ENCODE data around the gene DNAJB4. TPM values are rescaled to one million over a fixed set of nuclear protein-coding genes. Genes with fewer than 3 reads are reported as not detected.

The DNAJB4 gene
- total and polyA plus RNA-seq, 2 experiments from 2014 or later, result 12.4 to 12.9 TPM

- DNase-seq (ENCODE audit: low spot score), result no peak
- no peaks in the 10 kb centered on the region for H3K27me3 ChIP-seq (ENCODE audit: insufficient read depth)
- Mint-ChIP-seq H3K9me3 (no peaks in the 10 kb centered on the region), H3K27ac (peak overlapping the region; percentile 37; the same call in 1 of the 2 replicates), H3K4me3 (no peak overlapping the region; the same call in 2 of the 3 replicates), H3K4me1 (peaks cover 39% of the 10 kb centered on the region), H3K27me3 (ENCODE audit: insufficient read depth, low read depth, poor library complexity) (peaks cover 6% of the 10 kb centered on the region), H3K36me3 (ENCODE audit: low read depth) (peaks cover 4% of the 10 kb centered on the region; the same call in 2 of the 3 replicates)
- peaks cover 88% of the 10 kb centered on the region for H3K79me2 ChIP-seq (replicated peaks; ENCODE audit: insufficient read depth)
- H3F3A ChIP-seq (replicated peaks; ENCODE audit: low read depth), result no peaks in the 10 kb centered on the region
- H3K36me3 ChIP-seq (ENCODE audit: insufficient read depth), result no peaks in the 10 kb centered on the region
- no peaks in the 10 kb centered on the region for H3K9me2 ChIP-seq (ENCODE audit: insufficient read depth)
- H2AFZ ChIP-seq, result no peak overlapping the region
- H4K20me1 ChIP-seq (replicated peaks; ENCODE audit: insufficient read depth), result peaks cover 9% of the 10 kb centered on the region
- H3K4me1 ChIP-seq (ENCODE audit: insufficient read depth), result peaks cover 22% of the 10 kb centered on the region
- H3K27ac ChIP-seq (ENCODE audit: low read depth), result peak overlapping the region; percentile 47
- TF ChIP-seq ZNF331 (CRISPR knock-in tag; IDR thresholded peaks at IDR 0.05; ENCODE audit: low read depth), result no peak
- no peak for TF ChIP-seq JUNB (IDR thresholded peaks at IDR 0.05; ENCODE audit: unreplicated experiment)
- no peak for TF ChIP-seq CREB1 (CRISPR knock-in tag; IDR thresholded peaks at IDR 0.05; ENCODE audit: low read depth)
- no peak for TF ChIP-seq EZH2 (IDR thresholded peaks at IDR 0.05; ENCODE audit: low read depth, unreplicated experiment)
- no peak for TF ChIP-seq ZNF114 (CRISPR knock-in tag; IDR thresholded peaks at IDR 0.05)
- no peak for TF ChIP-seq CTCF (conservative IDR thresholded peaks at IDR 0.05; ENCODE audit: low read depth in 2 of 2)
- no peak for TF ChIP-seq STAT1 (IDR thresholded peaks at IDR 0.05; ENCODE audit: unreplicated experiment)
- no peak for TF ChIP-seq EZH2phosphoT487 (IDR thresholded peaks at IDR 0.05; ENCODE audit: unreplicated experiment)
- TF ChIP-seq, protein P1, sequence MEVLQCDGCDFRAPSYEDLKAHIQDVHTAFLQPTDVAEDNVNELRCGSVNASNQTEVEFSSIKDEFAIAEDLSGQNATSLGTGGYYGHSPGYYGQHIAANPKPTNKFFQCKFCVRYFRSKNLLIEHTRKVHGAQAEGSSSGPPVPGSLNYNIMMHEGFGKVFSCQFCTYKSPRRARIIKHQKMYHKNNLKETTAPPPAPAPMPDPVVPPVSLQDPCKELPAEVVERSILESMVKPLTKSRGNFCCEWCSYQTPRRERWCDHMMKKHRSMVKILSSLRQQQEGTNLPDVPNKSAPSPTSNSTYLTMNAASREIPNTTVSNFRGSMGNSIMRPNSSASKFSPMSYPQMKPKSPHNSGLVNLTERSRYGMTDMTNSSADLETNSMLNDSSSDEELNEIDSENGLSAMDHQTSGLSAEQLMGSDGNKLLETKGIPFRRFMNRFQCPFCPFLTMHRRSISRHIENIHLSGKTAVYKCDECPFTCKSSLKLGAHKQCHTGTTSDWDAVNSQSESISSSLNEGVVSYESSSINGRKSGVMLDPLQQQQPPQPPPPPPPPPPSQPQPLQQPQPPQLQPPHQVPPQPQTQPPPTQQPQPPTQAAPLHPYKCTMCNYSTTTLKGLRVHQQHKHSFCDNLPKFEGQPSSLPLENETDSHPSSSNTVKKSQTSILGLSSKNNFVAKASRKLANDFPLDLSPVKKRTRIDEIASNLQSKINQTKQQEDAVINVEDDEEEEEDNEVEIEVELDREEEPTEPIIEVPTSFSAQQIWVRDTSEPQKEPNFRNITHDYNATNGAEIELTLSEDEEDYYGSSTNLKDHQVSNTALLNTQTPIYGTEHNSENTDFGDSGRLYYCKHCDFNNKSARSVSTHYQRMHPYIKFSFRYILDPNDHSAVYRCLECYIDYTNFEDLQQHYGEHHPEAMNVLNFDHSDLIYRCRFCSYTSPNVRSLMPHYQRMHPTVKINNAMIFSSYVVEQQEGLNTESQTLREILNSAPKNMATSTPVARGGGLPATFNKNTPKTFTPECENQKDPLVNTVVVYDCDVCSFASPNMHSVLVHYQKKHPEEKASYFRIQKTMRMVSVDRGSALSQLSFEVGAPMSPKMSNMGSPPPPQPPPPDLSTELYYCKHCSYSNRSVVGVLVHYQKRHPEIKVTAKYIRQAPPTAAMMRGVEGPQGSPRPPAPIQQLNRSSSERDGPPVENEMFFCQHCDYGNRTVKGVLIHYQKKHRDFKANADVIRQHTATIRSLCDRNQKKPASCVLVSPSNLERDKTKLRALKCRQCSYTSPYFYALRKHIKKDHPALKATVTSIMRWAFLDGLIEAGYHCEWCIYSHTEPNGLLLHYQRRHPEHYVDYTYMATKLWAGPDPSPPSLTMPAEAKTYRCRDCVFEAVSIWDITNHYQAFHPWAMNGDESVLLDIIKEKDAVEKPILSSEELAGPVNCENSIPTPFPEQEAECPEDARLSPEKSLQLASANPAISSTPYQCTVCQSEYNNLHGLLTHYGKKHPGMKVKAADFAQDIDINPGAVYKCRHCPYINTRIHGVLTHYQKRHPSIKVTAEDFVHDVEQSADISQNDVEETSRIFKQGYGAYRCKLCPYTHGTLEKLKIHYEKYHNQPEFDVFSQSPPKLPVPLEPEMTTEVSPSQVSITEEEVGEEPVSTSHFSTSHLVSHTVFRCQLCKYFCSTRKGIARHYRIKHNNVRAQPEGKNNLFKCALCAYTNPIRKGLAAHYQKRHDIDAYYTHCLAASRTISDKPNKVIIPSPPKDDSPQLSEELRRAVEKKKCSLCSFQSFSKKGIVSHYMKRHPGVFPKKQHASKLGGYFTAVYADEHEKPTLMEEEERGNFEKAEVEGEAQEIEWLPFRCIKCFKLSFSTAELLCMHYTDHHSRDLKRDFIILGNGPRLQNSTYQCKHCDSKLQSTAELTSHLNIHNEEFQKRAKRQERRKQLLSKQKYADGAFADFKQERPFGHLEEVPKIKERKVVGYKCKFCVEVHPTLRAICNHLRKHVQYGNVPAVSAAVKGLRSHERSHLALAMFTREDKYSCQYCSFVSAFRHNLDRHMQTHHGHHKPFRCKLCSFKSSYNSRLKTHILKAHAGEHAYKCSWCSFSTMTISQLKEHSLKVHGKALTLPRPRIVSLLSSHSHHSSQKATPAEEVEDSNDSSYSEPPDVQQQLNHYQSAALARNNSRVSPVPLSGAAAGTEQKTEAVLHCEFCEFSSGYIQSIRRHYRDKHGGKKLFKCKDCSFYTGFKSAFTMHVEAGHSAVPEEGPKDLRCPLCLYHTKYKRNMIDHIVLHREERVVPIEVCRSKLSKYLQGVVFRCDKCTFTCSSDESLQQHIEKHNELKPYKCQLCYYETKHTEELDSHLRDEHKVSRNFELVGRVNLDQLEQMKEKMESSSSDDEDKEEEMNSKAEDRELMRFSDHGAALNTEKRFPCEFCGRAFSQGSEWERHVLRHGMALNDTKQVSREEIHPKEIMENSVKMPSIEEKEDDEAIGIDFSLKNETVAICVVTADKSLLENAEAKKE (CRISPR knock-in tag; IDR thresholded peaks at IDR 0.05), result no peak
- no peak for ATAC-seq
- no peak overlapping the region for H3K4me2 ChIP-seq
- no peak overlapping the region for H3K4me3 ChIP-seq
These were observed 20.8 kb upstream of the DNAJB4 start for GRCh38 chr1:77983997-77984355.

All from GM23338 (cell line).